Measurements from ENCODE around the gene HESX1. TPM values are rescaled to one million over a fixed set of nuclear protein-coding genes. Genes with fewer than 3 reads are reported as not detected.

The HESX1 gene
- polyA plus RNA-seq, 1 donor, result 4.5 TPM

Other genes with a start within 250 kb of the HESX1 start
- gene SPATA12, start 139.3 kb downstream of the HESX1 start, polyA plus RNA-seq (ENCODE audit: insufficient read length), result 0.22 TPM
- gene IL17RD, start 34.6 kb downstream of the HESX1 start, polyA plus RNA-seq (ENCODE audit: insufficient read length), result 66.6 TPM
- 54.0 TPM for gene APPL1, start 27.8 kb upstream of the HESX1 start, polyA plus RNA-seq (ENCODE audit: insufficient read length)
- 1.4 TPM for gene ASB14, start 92.7 kb upstream of the HESX1 start, polyA plus RNA-seq (ENCODE audit: insufficient read length)

Data from left kidney (tissue), 1 donor.